ENCODE measurements around the gene MFAP4.

The MFAP4 gene

DNA sequence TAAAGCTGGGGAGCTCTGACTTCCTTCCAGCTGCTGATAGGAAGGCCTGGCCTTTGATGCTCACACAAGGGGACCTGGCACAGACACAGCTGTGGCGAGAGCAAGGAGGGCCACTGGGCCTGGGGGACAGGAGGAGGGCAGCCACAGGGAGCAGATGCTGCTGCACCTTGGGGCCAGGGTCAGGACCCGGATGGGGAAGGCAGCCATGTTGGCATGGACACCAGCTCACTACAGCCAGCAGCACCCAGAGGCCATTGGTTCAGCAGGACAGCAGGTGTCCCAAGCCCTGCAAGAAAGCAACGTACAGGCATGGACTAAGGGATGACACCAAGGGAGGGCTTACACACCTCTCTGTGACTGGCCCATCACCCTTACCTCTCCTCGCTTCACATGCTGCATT lies 16.0 kb upstream of the MFAP4 start:
- no peak overlapping the region for H3K4me3 ChIP-seq (replicated peaks; ENCODE audit: insufficient read depth, low read length)
- no peak for DNase-seq (ENCODE audit: low read depth in 1 of 2, low spot score in 1 of 2)
- H3K27ac ChIP-seq (replicated peaks): no peak overlapping the region
- H3K27me3 ChIP-seq (ENCODE audit: insufficient read depth, poor library complexity, severe bottlenecking): no peaks in the 10 kb centered on the region
- TF ChIP-seq, protein P1, sequence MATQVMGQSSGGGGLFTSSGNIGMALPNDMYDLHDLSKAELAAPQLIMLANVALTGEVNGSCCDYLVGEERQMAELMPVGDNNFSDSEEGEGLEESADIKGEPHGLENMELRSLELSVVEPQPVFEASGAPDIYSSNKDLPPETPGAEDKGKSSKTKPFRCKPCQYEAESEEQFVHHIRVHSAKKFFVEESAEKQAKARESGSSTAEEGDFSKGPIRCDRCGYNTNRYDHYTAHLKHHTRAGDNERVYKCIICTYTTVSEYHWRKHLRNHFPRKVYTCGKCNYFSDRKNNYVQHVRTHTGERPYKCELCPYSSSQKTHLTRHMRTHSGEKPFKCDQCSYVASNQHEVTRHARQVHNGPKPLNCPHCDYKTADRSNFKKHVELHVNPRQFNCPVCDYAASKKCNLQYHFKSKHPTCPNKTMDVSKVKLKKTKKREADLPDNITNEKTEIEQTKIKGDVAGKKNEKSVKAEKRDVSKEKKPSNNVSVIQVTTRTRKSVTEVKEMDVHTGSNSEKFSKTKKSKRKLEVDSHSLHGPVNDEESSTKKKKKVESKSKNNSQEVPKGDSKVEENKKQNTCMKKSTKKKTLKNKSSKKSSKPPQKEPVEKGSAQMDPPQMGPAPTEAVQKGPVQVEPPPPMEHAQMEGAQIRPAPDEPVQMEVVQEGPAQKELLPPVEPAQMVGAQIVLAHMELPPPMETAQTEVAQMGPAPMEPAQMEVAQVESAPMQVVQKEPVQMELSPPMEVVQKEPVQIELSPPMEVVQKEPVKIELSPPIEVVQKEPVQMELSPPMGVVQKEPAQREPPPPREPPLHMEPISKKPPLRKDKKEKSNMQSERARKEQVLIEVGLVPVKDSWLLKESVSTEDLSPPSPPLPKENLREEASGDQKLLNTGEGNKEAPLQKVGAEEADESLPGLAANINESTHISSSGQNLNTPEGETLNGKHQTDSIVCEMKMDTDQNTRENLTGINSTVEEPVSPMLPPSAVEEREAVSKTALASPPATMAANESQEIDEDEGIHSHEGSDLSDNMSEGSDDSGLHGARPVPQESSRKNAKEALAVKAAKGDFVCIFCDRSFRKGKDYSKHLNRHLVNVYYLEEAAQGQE (IDR thresholded peaks at IDR 0.05; ENCODE audit: insufficient replicate concordance, low read depth): no peak
- TF ChIP-seq GABPA (IDR thresholded peaks at IDR 0.05; ENCODE audit: low read depth) (no peak), POLR2AphosphoS5 (IDR thresholded peaks at IDR 0.05; ENCODE audit: low read depth) (no peak), SPI1 (IDR thresholded peaks at IDR 0.05; ENCODE audit: borderline replicate concordance, low read depth) (no peak)
- TF ChIP-seq, protein P2, sequence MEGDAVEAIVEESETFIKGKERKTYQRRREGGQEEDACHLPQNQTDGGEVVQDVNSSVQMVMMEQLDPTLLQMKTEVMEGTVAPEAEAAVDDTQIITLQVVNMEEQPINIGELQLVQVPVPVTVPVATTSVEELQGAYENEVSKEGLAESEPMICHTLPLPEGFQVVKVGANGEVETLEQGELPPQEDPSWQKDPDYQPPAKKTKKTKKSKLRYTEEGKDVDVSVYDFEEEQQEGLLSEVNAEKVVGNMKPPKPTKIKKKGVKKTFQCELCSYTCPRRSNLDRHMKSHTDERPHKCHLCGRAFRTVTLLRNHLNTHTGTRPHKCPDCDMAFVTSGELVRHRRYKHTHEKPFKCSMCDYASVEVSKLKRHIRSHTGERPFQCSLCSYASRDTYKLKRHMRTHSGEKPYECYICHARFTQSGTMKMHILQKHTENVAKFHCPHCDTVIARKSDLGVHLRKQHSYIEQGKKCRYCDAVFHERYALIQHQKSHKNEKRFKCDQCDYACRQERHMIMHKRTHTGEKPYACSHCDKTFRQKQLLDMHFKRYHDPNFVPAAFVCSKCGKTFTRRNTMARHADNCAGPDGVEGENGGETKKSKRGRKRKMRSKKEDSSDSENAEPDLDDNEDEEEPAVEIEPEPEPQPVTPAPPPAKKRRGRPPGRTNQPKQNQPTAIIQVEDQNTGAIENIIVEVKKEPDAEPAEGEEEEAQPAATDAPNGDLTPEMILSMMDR (IDR thresholded peaks at IDR 0.05; ENCODE audit: insufficient read depth, low read length): no peak

DNA sequence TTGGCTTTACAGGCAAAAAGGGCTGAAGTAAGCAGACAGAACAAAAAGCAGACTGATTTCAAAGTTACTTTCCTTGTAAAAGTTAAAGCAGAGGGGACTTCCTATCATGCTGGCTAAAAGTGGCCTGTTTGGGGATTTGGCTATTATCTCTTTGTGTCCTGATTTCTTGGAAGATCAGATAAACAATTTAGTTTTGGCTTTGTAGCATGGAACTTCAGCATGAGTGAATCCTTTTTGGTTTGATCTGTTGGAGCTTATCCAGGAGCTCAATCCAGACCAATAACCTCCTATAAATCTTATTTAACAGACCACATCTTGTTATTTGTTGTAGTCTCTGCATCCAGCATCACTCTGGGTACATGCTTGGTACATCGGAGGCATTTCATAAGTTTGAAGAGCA lies 15.2 kb upstream of the MFAP4 start:
- Histone ChIP-seq H3K4me3 (replicated peaks; ENCODE audit: insufficient read depth, low read length) (no peak overlapping the region), H3K27ac (replicated peaks) (no peak overlapping the region), H3K27me3 (ENCODE audit: insufficient read depth, poor library complexity, severe bottlenecking) (no peaks in the 10 kb centered on the region)
- TF ChIP-seq, protein P2 (IDR thresholded peaks at IDR 0.05; ENCODE audit: insufficient read depth, low read length): no peak
- TF ChIP-seq GABPA (IDR thresholded peaks at IDR 0.05; ENCODE audit: low read depth): no peak
- TF ChIP-seq POLR2AphosphoS5 (IDR thresholded peaks at IDR 0.05; ENCODE audit: low read depth): no peak
- TF ChIP-seq SPI1 (IDR thresholded peaks at IDR 0.05; ENCODE audit: borderline replicate concordance, low read depth): no peak
- TF ChIP-seq, protein P1 (IDR thresholded peaks at IDR 0.05; ENCODE audit: insufficient replicate concordance, low read depth): no peak
- no peak for DNase-seq (ENCODE audit: low read depth in 1 of 2, low spot score in 1 of 2)

DNA sequence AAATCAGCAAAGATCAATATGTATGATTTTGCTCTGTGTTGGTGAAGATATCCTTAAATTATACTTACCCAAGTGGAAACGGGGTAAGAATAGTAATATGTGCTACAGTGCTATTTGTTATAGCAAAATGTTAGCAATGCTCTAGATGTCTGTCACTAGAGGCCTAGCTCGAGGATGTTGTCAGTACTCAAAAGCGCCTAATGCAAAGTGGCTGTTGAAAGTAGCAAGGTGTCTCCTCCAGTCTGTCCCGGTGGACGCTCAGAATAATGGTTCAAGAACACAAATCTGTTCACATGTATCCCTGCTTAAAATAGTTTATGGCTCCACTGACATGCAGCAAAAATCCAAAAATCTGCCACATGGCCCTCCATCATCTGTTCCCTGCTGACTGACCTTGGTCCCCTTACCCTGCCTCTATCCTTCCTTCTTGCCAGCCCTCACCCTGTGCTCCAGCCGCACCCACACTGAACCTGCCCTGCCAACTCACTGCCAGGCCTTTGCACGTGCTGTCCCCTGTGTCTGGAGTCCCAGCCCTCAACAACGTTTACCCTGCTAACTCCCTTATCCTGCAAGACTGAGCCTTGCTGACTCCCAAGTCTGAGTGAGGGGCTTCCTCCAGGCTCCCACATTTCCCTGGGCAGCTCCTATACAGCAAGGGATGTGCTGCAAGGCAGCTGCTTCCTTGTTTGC lies 14.5 kb upstream of the MFAP4 start:
- no peak for TF ChIP-seq POLR2AphosphoS5 (IDR thresholded peaks at IDR 0.05; ENCODE audit: low read depth)
- TF ChIP-seq, protein P1 (IDR thresholded peaks at IDR 0.05; ENCODE audit: insufficient replicate concordance, low read depth): no peak
- no peak for TF ChIP-seq SPI1 (IDR thresholded peaks at IDR 0.05; ENCODE audit: borderline replicate concordance, low read depth)
- no peak for TF ChIP-seq GABPA (IDR thresholded peaks at IDR 0.05; ENCODE audit: low read depth)
- H3K4me3 ChIP-seq (replicated peaks; ENCODE audit: insufficient read depth, low read length): no peak overlapping the region
- H3K27me3 ChIP-seq (ENCODE audit: insufficient read depth, poor library complexity, severe bottlenecking): no peaks in the 10 kb centered on the region
- H3K27ac ChIP-seq (replicated peaks): no peak overlapping the region
- no peak for DNase-seq (ENCODE audit: low read depth in 1 of 2, low spot score in 1 of 2)
